Measurements from ENCODE around the gene ZBTB24.

- no peak for TF ChIP-seq POLR2A (IDR thresholded peaks at IDR 0.05)
- TF ChIP-seq, protein P1, sequence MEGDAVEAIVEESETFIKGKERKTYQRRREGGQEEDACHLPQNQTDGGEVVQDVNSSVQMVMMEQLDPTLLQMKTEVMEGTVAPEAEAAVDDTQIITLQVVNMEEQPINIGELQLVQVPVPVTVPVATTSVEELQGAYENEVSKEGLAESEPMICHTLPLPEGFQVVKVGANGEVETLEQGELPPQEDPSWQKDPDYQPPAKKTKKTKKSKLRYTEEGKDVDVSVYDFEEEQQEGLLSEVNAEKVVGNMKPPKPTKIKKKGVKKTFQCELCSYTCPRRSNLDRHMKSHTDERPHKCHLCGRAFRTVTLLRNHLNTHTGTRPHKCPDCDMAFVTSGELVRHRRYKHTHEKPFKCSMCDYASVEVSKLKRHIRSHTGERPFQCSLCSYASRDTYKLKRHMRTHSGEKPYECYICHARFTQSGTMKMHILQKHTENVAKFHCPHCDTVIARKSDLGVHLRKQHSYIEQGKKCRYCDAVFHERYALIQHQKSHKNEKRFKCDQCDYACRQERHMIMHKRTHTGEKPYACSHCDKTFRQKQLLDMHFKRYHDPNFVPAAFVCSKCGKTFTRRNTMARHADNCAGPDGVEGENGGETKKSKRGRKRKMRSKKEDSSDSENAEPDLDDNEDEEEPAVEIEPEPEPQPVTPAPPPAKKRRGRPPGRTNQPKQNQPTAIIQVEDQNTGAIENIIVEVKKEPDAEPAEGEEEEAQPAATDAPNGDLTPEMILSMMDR (IDR thresholded peaks at IDR 0.05) = no peak
Measured at GRCh38 chr6:109448615-109449014, 34.4 kb downstream of the ZBTB24 start.

All from thyroid gland (tissue), 4 donors.